Measurements from ENCODE around the gene LSM14A.

Gene LSM14A

GRCh38 chr19:34226036-34226435 lies 53.7 kb downstream of the LSM14A start:
- no peak for TF ChIP-seq NFIC (IDR thresholded peaks at IDR 0.05)
- no peak for TF ChIP-seq EGR1 (IDR thresholded peaks at IDR 0.05)
- no peak for TF ChIP-seq USF1 (IDR thresholded peaks at IDR 0.05)
- TF ChIP-seq FOXM1 (IDR thresholded peaks at IDR 0.05; ENCODE audit: borderline replicate concordance, low read depth): no peak
- no peak for TF ChIP-seq CREB1 (IDR thresholded peaks at IDR 0.05; ENCODE audit: low read depth)
- no peak for TF ChIP-seq ZBTB7A (IDR thresholded peaks at IDR 0.05; ENCODE audit: low read depth)
- no peak for TF ChIP-seq TAF1 (IDR thresholded peaks at IDR 0.05; ENCODE audit: low read depth)
- TF ChIP-seq CEBPB (IDR thresholded peaks at IDR 0.05): no peak
- TF ChIP-seq REST (IDR thresholded peaks at IDR 0.05; ENCODE audit: low read depth): no peak
- no peak for TF ChIP-seq MAX (IDR thresholded peaks at IDR 0.05)
- no peak for TF ChIP-seq TCF12 (IDR thresholded peaks at IDR 0.05; ENCODE audit: low read depth)

GRCh38 chr19:34228347-34228746 lies 56.0 kb downstream of the LSM14A start:
- TF ChIP-seq CEBPB (IDR thresholded peaks at IDR 0.05) (no peak), FOXM1 (IDR thresholded peaks at IDR 0.05; ENCODE audit: borderline replicate concordance, low read depth) (no peak), EGR1 (IDR thresholded peaks at IDR 0.05) (no peak)

GRCh38 chr19:34228762-34229161 lies 56.5 kb downstream of the LSM14A start:
- no peak for TF ChIP-seq MAX (IDR thresholded peaks at IDR 0.05)

GRCh38 chr19:34229721-34230120 lies 57.4 kb downstream of the LSM14A start:
- TF ChIP-seq CREB1 (IDR thresholded peaks at IDR 0.05; ENCODE audit: low read depth) (no peak), NFIC (IDR thresholded peaks at IDR 0.05) (no peak), TAF1 (IDR thresholded peaks at IDR 0.05; ENCODE audit: low read depth) (no peak), CEBPB (IDR thresholded peaks at IDR 0.05) (no peak), USF1 (IDR thresholded peaks at IDR 0.05) (no peak), TEAD4 (IDR thresholded peaks at IDR 0.05) (no peak), RAD21 (IDR thresholded peaks at IDR 0.05; ENCODE audit: low read depth) (no peak), FOXM1 (IDR thresholded peaks at IDR 0.05; ENCODE audit: borderline replicate concordance, low read depth) (no peak), EP300 (IDR thresholded peaks at IDR 0.05; ENCODE audit: borderline replicate concordance) (no peak), MAX (IDR thresholded peaks at IDR 0.05) (no peak)

- no peak for TF ChIP-seq USF1 (IDR thresholded peaks at IDR 0.05)
- no peak for TF ChIP-seq ZBTB7A (IDR thresholded peaks at IDR 0.05; ENCODE audit: low read depth)
- TF ChIP-seq TEAD4 (IDR thresholded peaks at IDR 0.05): no peak
- TF ChIP-seq TCF12 (IDR thresholded peaks at IDR 0.05; ENCODE audit: low read depth): no peak
- no peak for TF ChIP-seq REST (IDR thresholded peaks at IDR 0.05; ENCODE audit: low read depth)
- no peak for TF ChIP-seq EGR1 (IDR thresholded peaks at IDR 0.05)
- no peak for TF ChIP-seq CEBPB (IDR thresholded peaks at IDR 0.05)
- TF ChIP-seq YY1 (IDR thresholded peaks at IDR 0.05; ENCODE audit: low read depth): no peak
These were observed 58.5 kb downstream of the LSM14A start for GRCh38 chr19:34230820-34231219.

GRCh38 chr19:34231439-34231838 lies 59.1 kb downstream of the LSM14A start:
- TF ChIP-seq RAD21 (IDR thresholded peaks at IDR 0.05; ENCODE audit: low read depth) (no peak), NFIC (IDR thresholded peaks at IDR 0.05) (no peak), EGR1 (IDR thresholded peaks at IDR 0.05) (no peak), YY1 (IDR thresholded peaks at IDR 0.05; ENCODE audit: low read depth) (no peak)
